H1 (cell line): ENCODE measurements around the gene XK.

ENCODE experiments used
- CTCF ChIP-seq, 3 experiments: IDR thresholded peaks; 1 replicate in 2 of 3; 2 replicates in 1 of 3; pipeline versions ENCODE4 v1.5.1 to v1.6.1; 2011; ENCODE audit warnings: low read length in 3 of 3, mild to moderate bottlenecking in 3 of 3, inconsistent platforms in 2 of 3, low read depth in 1 of 3, moderate library complexity in 1 of 3; ENCODE audit not compliant: insufficient read depth in 1 of 3; ENCODE audit errors: control extremely low read depth in 1 of 3
- KDM5A ChIP-seq: fragments of 200-600 bp; IDR thresholded peaks from 2 replicates; pipeline ENCODE4 v1.7.1; 2012; ENCODE audit warnings: mild to moderate bottlenecking, low read length, inconsistent platforms, mixed read lengths
- POLR2AphosphoS5 ChIP-seq: IDR thresholded peaks from 2 replicates; pipeline ENCODE4 v1.6.1; 2011; ENCODE audit warnings: low read depth, low read length

- TF ChIP-seq KDM5A (no peak), POLR2AphosphoS5 (no peak), CTCF (IDR thresholded peaks at IDR 0.05; ENCODE audit: control extremely low read depth in 1 of 3, insufficient read depth in 1 of 3, low read depth in 1 of 3, low read length in 3 of 3) (no peak)
These were observed 40.9 kb upstream of the XK start for GRCh38 chrX:37644381-37645305.
